ENCODE data around the gene PCNT. TPM values are rescaled to one million over a fixed set of nuclear protein-coding genes. Genes with fewer than 3 reads are reported as not detected.

Gene PCNT
- total and polyA plus RNA-seq, 10 of the 15 experiments (the other 5 are each of a cell fraction or from before 2014, with no cell fraction given): 2.9 to 39.6 (median 20.5) TPM

DNA sequence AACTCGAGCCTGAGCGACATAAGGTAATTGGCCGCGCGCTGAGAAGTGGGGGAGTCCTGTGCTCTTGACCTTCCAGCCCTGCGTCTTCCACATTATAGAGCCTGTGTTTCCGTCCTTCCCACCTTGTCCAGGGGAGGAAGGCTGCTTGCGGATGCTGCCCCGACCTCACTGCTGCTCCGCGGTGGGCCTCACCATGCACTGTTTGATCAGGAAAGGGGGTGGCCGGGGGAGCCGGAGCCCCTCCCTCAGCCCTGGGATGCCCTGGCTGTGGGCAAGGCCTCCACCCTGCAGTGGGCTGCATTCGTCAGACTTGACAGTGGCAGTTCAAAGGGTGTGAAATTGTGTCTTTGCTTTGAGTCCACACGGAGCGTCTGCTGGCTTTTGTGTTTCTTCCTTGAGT is 30.1 kb downstream of the PCNT start:
- Histone ChIP-seq H3K4me2 (ENCODE audit: control insufficient read depth, insufficient read depth) (no peak overlapping the region), H3K27ac (ENCODE audit: control insufficient read depth, insufficient read depth) (no peak overlapping the region), H3K9ac (ENCODE audit: control insufficient read depth, insufficient read depth, low read length) (no peak overlapping the region), H4K20me1 (ENCODE audit: control insufficient read depth, insufficient read depth) (no peaks in the 10 kb centered on the region), H3K9me3 (replicated peaks; ENCODE audit: control insufficient read depth, insufficient read depth, low read length) (no peaks in the 10 kb centered on the region), H2AFZ (ENCODE audit: control insufficient read depth, low read depth, low read length) (no peak overlapping the region), H3K36me3 (ENCODE audit: control insufficient read depth in 2 of 2, insufficient read depth in 2 of 2, low read length in 1 of 2) (peaks cover 16 to 58% of the 10 kb centered on the region in 2 experiments), H3K4me3 (no peak overlapping the region), H3K4me1 (ENCODE audit: control insufficient read depth, insufficient read depth, low read length) (peaks cover 3% of the 10 kb centered on the region; the same call in 1 of the 2 replicates), H3K79me2 (ENCODE audit: control insufficient read depth, insufficient read depth, low read length) (no peaks in the 10 kb centered on the region), H3K27me3 (replicated peaks in 1 of 2; ENCODE audit: control insufficient read depth in 2 of 2, insufficient read depth in 2 of 2, low read length in 1 of 2) (no peaks in the 10 kb centered on the region)
- no peak for ATAC-seq
- no TSS peak for BruUV-seq (replicated peaks)
- no peak for FAIRE-seq
- ChIA-PET SMC1A (ENCODE audit: uncharacterized antibody, unreplicated experiment) (no interaction called here), CTCF (no interaction called here), POLR2A (no interaction called here), RAD21 (ENCODE audit: unreplicated experiment) (no interaction called here)
- no peak for DNase-seq (ENCODE audit: low read depth, low spot score)
- 98% methylated on average over 16 of the region's 16 CpGs for WGBS (ENCODE audit: insufficient coverage, insufficient replicate concordance, low lambda C conversion rate, missing lambda C conversion rate)
- intact Hi-C loops (cut with micrococcal nuclease; ENCODE audit: unreplicated experiment): no loop called here
- in situ Hi-C loops (cut with MboI): no loop called here
- TF ChIP-seq ZNF24 (IDR thresholded peaks at IDR 0.05): no peak
- TF ChIP-seq, protein P1, sequence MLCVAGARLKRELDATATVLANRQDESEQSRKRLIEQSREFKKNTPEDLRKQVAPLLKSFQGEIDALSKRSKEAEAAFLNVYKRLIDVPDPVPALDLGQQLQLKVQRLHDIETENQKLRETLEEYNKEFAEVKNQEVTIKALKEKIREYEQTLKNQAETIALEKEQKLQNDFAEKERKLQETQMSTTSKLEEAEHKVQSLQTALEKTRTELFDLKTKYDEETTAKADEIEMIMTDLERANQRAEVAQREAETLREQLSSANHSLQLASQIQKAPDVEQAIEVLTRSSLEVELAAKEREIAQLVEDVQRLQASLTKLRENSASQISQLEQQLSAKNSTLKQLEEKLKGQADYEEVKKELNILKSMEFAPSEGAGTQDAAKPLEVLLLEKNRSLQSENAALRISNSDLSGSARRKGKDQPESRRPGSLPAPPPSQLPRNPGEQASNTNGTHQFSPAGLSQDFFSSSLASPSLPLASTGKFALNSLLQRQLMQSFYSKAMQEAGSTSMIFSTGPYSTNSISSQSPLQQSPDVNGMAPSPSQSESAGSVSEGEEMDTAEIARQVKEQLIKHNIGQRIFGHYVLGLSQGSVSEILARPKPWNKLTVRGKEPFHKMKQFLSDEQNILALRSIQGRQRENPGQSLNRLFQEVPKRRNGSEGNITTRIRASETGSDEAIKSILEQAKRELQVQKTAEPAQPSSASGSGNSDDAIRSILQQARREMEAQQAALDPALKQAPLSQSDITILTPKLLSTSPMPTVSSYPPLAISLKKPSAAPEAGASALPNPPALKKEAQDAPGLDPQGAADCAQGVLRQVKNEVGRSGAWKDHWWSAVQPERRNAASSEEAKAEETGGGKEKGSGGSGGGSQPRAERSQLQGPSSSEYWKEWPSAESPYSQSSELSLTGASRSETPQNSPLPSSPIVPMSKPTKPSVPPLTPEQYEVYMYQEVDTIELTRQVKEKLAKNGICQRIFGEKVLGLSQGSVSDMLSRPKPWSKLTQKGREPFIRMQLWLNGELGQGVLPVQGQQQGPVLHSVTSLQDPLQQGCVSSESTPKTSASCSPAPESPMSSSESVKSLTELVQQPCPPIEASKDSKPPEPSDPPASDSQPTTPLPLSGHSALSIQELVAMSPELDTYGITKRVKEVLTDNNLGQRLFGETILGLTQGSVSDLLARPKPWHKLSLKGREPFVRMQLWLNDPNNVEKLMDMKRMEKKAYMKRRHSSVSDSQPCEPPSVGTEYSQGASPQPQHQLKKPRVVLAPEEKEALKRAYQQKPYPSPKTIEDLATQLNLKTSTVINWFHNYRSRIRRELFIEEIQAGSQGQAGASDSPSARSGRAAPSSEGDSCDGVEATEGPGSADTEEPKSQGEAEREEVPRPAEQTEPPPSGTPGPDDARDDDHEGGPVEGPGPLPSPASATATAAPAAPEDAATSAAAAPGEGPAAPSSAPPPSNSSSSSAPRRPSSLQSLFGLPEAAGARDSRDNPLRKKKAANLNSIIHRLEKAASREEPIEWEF (IDR thresholded peaks at IDR 0.05; ENCODE audit: insufficient replicate concordance, low read depth, low read length): no peak
- no peak for TF ChIP-seq CHD4 (IDR thresholded peaks at IDR 0.05)
- TF ChIP-seq FOXK2 (IDR thresholded peaks at IDR 0.05): no peak
- TF ChIP-seq TARDBP (IDR thresholded peaks at IDR 0.05; ENCODE audit: borderline replicate concordance): no peak
- no peak for TF ChIP-seq HDAC6 (IDR thresholded peaks at IDR 0.05; ENCODE audit: unreplicated experiment)
- TF ChIP-seq, protein P2, sequence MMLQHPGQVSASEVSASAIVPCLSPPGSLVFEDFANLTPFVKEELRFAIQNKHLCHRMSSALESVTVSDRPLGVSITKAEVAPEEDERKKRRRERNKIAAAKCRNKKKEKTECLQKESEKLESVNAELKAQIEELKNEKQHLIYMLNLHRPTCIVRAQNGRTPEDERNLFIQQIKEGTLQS (IDR thresholded peaks at IDR 0.05; ENCODE audit: borderline replicate concordance, extremely low read depth, low read depth, low read length): no peak
- no peak for TF ChIP-seq EP300 (IDR thresholded peaks at IDR 0.05; ENCODE audit: borderline replicate concordance in 1 of 2, control insufficient read depth in 1 of 2, low read depth in 2 of 2, low read length in 2 of 2)
- TF ChIP-seq SUZ12 (IDR thresholded peaks at IDR 0.05; ENCODE audit: unreplicated experiment): no peak
- no peak for TF ChIP-seq NR2C2 (IDR thresholded peaks at IDR 0.05; ENCODE audit: borderline replicate concordance, control insufficient read depth, insufficient read length, low read depth)
- no peak for TF ChIP-seq SPI1 (IDR thresholded peaks at IDR 0.05; ENCODE audit: borderline replicate concordance, insufficient read depth, low read depth, low read length)
- no peak for TF ChIP-seq NFIC (IDR thresholded peaks at IDR 0.05; ENCODE audit: low read depth, low read length)
- no peak for TF ChIP-seq MXI1 (IDR thresholded peaks at IDR 0.05; ENCODE audit: low read depth, low read length)
- TF ChIP-seq KDM1A (IDR thresholded peaks at IDR 0.05; ENCODE audit: borderline replicate concordance): no peak
- no peak for TF ChIP-seq KLF5 (IDR thresholded peaks at IDR 0.05; ENCODE audit: partially characterized antibody)
- TF ChIP-seq FOXM1 (IDR thresholded peaks at IDR 0.05; ENCODE audit: low read depth, low read length): no peak
